ENCODE data around the gene CYBA. TPM values are rescaled to one million over a fixed set of nuclear protein-coding genes. Genes with fewer than 3 reads are reported as not detected.
A peak's percentile ranks its signal among the peaks of the same experiment; 100 is the strongest.
"Not testable (repeated sequence)": the region's sequence is repeated elsewhere in the genome, so short reads cannot be mapped to it uniquely, and the experiment has no call there.

Gene CYBA
- total and polyA plus RNA-seq, 9 donors, result 6.5 to 244 (median 56.6) TPM

- no peak for DNase-seq
- Histone ChIP-seq H3K9me3 (no peaks in the 10 kb centered on the region), H3K27me3 (no peaks in the 10 kb centered on the region), H3K27ac (peak overlapping the region in 1 of 2 donors; percentile 20), H3K4me1 (ENCODE audit: insufficient read depth) (peaks cover 14% of the 10 kb centered on the region), H3K4me3 (no peak overlapping the region), H3K36me3 (no peaks in the 10 kb centered on the region)
- WGBS, 3 donors, result 46 to 64% (median 54%) methylated on average over 19 of the region's 19 CpGs
- intact Hi-C loops (cut with DNase I), result no loop called here
- TF ChIP-seq CTCF (IDR thresholded peaks at IDR 0.05) (no peak), EP300 (IDR thresholded peaks at IDR 0.05) (no peak), POLR2A (IDR thresholded peaks at IDR 0.05) (no peak)
Measured at GRCh38 chr16:88613911-88614817, 36.7 kb downstream of the CYBA start.

- Histone ChIP-seq H3K9me3 (no peaks in the 10 kb centered on the region), H3K4me3 (no peak overlapping the region), H3K4me1 (ENCODE audit: insufficient read depth) (peaks cover 13% of the 10 kb centered on the region), H3K27ac (no peak overlapping the region), H3K36me3 (no peaks in the 10 kb centered on the region), H3K27me3 (no peaks in the 10 kb centered on the region)
- TF ChIP-seq POLR2A (IDR thresholded peaks at IDR 0.05) (no peak), EP300 (IDR thresholded peaks at IDR 0.05) (no peak), CTCF (IDR thresholded peaks at IDR 0.05) (no peak)
- 75 to 79% (median 76%) methylated on average over 10 of the region's 10 CpGs for WGBS, 3 donors
- intact Hi-C loops (cut with DNase I), result no loop called here
- no peak for DNase-seq
Measured at GRCh38 chr16:88613293-88613692, 37.6 kb downstream of the CYBA start.

GRCh38 chr16:88610909-88611812, 39.7 kb downstream of the CYBA start:
- H3K4me1 ChIP-seq (ENCODE audit: insufficient read depth), result peaks cover 13% of the 10 kb centered on the region
- 81 to 83% (median 82%) methylated on average over 49 of the region's 49 CpGs for WGBS, 3 donors
- H3K27ac ChIP-seq, result no peak overlapping the region
- H3K9me3 ChIP-seq, result no peaks in the 10 kb centered on the region
- no peaks in the 10 kb centered on the region for H3K27me3 ChIP-seq
- no peak for DNase-seq
- H3K36me3 ChIP-seq, result no peaks in the 10 kb centered on the region
- H3K4me3 ChIP-seq, result no peak overlapping the region
- TF ChIP-seq POLR2A (IDR thresholded peaks at IDR 0.05) (no peak), EP300 (IDR thresholded peaks at IDR 0.05) (no peak), CTCF (IDR thresholded peaks at IDR 0.05) (no peak)
- intact Hi-C loops (cut with DNase I), result no loop called here

GRCh38 chr16:88610080-88610479, 40.8 kb downstream of the CYBA start:
- TF ChIP-seq CTCF (IDR thresholded peaks at IDR 0.05) (no peak), POLR2A (IDR thresholded peaks at IDR 0.05) (no peak), EP300 (IDR thresholded peaks at IDR 0.05) (no peak)
- Histone ChIP-seq H3K4me3 (no peak overlapping the region), H3K27ac (no peak overlapping the region), H3K27me3 (no peaks in the 10 kb centered on the region), H3K4me1 (ENCODE audit: insufficient read depth) (peaks cover 10% of the 10 kb centered on the region), H3K36me3 (no peaks in the 10 kb centered on the region), H3K9me3 (no peaks in the 10 kb centered on the region)
- intact Hi-C loops (cut with DNase I), result no loop called here
- DNase-seq, result no peak
- WGBS, 3 donors, result 84 to 86% (median 85%) methylated on average over 6 of the region's 6 CpGs

- intact Hi-C loops (cut with DNase I); H3K27me3 ChIP-seq; H3K4me1 ChIP-seq (ENCODE audit: insufficient read depth); H3K9me3 ChIP-seq; H3K27ac ChIP-seq; DNase-seq; H3K4me3 ChIP-seq; H3K36me3 ChIP-seq: not testable (repeated sequence)
- 95 to 98% (median 95%) methylated on average over 8 of the region's 8 CpGs for WGBS, 3 donors
Measured at GRCh38 chr16:88609426-88609825, 41.4 kb downstream of the CYBA start.

All from ovary (tissue), 9 donors.